Prostate gland (tissue), 2 donors: ENCODE data around the gene SHISAL2A. TPM values are rescaled to one million over a fixed set of nuclear protein-coding genes. Genes with fewer than 3 reads are reported as not detected.

ENCODE experiments used
- DNase-seq: peaks from one replicate; pipeline ENCODE4 v3.0.0-alpha.2; 2019; ENCODE audit warnings: low spot score
- H3K27ac ChIP-seq, 2 donors: fragments of 200-600 bp; sonication (generic); 2 replicates each; pipeline ENCODE4 v1.5.1; 2017 to 2019
- H3K27me3 ChIP-seq: fragments of 200-600 bp; sonication (generic); replicated peaks from 2 replicates; pipeline ENCODE4 v1.5.1; 2019; ENCODE audit not compliant: insufficient read depth
- H3K36me3 ChIP-seq, 2 donors: fragments of 200-600 bp; sonication (generic); 1 replicate in 1 of 2; 2 replicates in 1 of 2; pipeline versions ENCODE4 v1.5.1 to v1.8.1; 2017 to 2019
- H3K4me1 ChIP-seq: fragments of 200-600 bp; sonication (generic); replicated peaks from 2 replicates; pipeline ENCODE4 v1.5.1; 2019
- H3K4me3 ChIP-seq, 2 donors: fragments of 200-600 bp; sonication (generic); 2 replicates each; pipeline ENCODE4 v1.5.1; 2017 to 2019
- H3K9me3 ChIP-seq: fragments of 200-600 bp; sonication (generic); 2 replicates; pipeline ENCODE4 v1.5.1; 2017
- CTCF ChIP-seq, 4 experiments: fragments of 200-600 bp in 2 of 4; fragments of 450-650 bp in 2 of 4; sonication (generic) in 2 of 4; IDR thresholded peaks; 1 replicate in 3 of 4; 2 replicates in 1 of 4; pipeline ENCODE4 v1.5.1; 2016 to 2019; ENCODE audit warnings: antibody characterized with exemption in 4 of 4, mild to moderate bottlenecking in 2 of 4, moderate library complexity in 2 of 4
- POLR2A ChIP-seq: fragments of 450-650 bp; IDR thresholded peaks from one replicate; pipeline ENCODE4 v1.6.1; 2016; ENCODE audit warnings: antibody characterized with exemption, mild to moderate bottlenecking
- POLR2AphosphoS5 ChIP-seq: sonication (generic); formaldehyde crosslinking; IDR thresholded peaks from one replicate; pipeline ENCODE4 v1.6.1; 2017; ENCODE audit warnings: antibody characterized with exemption
- WGBS: methylation state at CpG from one replicate; pipeline ENCODE4 v1.1.5; 2018; 5-methylcytosine and 5-hydroxymethylcytosine counted together
- intact Hi-C: fragments of 100-400 bp; cut with DNase I; formaldehyde crosslinking; loops from one replicate; pipeline ENCODE4 v1.14.2; 2022
- total RNA-seq, 2 donors: library from RNA; depleted of rRNA; stranded (reverse); fragments of >200 nt; gene quantifications; one replicate each; pipeline ENCODE4 v1.1.0, GENCODE V29; 2016

The SHISAL2A gene
- total RNA-seq, 2 donors from 2014 or later: 1.0 to 2.6 TPM

DNA sequence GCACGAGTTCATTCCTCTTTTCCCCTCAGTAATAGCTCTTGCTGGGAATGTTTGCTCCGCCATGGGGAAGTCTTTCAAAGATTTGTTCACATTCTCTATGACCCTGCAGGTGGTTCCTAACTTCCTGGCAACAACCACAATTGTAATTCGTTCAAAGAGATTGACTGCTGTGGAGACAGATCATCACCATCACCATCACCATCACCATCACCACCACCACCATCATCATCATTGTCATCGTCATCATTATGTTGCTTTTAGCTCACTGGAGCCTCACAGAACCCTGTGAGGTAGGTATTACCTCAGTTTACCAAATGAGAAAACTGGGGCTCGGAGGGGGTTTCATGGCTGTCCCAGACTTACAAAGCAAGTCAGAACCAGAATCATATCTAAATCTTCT lies 34.3 kb downstream of the SHISAL2A start:
- Histone ChIP-seq H3K27ac (no peak overlapping the region), H3K36me3 (no peaks in the 10 kb centered on the region), H3K27me3 (no peaks in the 10 kb centered on the region), H3K4me1 (no peaks in the 10 kb centered on the region), H3K9me3 (no peaks in the 10 kb centered on the region), H3K4me3 (no peak overlapping the region)
- intact Hi-C loops: no loop called here
- TF ChIP-seq POLR2A (no peak), CTCF (IDR thresholded peaks at IDR 0.05) (no peak), POLR2AphosphoS5 (no peak)
- DNase-seq: no peak
- WGBS: 87% methylated on average over 5 of the region's 5 CpGs

- Histone ChIP-seq H3K4me1 (no peaks in the 10 kb centered on the region), H3K36me3 (no peaks in the 10 kb centered on the region), H3K9me3 (no peaks in the 10 kb centered on the region), H3K27me3 (no peaks in the 10 kb centered on the region), H3K4me3 (no peak overlapping the region), H3K27ac (no peak overlapping the region)
- TF ChIP-seq POLR2AphosphoS5 (no peak), CTCF (IDR thresholded peaks at IDR 0.05) (no peak), POLR2A (no peak)
- 91% methylated on average over 3 of the region's 3 CpGs for WGBS
- intact Hi-C loops: no loop called here
- DNase-seq: no peak
These were observed 35.0 kb downstream of the SHISAL2A start for GRCh38 chr1:52667984-52668383.

DNA sequence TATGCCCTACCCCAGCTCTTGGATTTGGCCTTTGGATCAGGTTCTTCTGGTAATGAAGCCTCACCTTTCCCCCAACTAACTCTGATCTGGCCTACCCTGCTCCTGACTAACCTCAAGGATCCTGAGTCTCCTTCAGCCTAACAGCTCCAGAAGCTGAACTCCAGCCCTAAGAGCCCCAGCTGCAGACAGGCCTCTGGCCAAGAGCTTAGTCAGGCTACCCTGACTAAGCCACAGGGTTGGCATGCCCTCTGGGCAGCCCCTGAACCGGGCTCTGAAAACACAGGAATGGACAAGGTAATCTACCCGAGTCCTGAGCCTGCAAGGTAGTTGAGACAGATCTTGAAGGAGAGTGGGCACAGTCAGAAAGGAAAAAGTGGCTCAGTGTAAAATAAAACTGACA lies 35.7 kb downstream of the SHISAL2A start:
- TF ChIP-seq POLR2A (no peak), POLR2AphosphoS5 (no peak)

GRCh38 chr1:52669696-52670095 lies 36.7 kb downstream of the SHISAL2A start:
- intact Hi-C loops: no loop called here
- no peak overlapping the region for H3K4me3 ChIP-seq
- WGBS: 96% methylated on average over 1 of the region's 1 CpG
- H3K4me1 ChIP-seq: no peaks in the 10 kb centered on the region
- no peak overlapping the region for H3K27ac ChIP-seq
- no peak for DNase-seq
- H3K36me3 ChIP-seq: no peaks in the 10 kb centered on the region
- TF ChIP-seq CTCF (IDR thresholded peaks at IDR 0.05): no peak
- TF ChIP-seq POLR2A: no peak
- no peaks in the 10 kb centered on the region for H3K9me3 ChIP-seq
- no peaks in the 10 kb centered on the region for H3K27me3 ChIP-seq

More for the DNA sequence above, 35.7 kb downstream of the SHISAL2A start:
- Histone ChIP-seq H3K4me1 (no peaks in the 10 kb centered on the region), H3K9me3 (no peaks in the 10 kb centered on the region), H3K27me3 (no peaks in the 10 kb centered on the region), H3K27ac (no peak overlapping the region), H3K36me3 (no peaks in the 10 kb centered on the region), H3K4me3 (no peak overlapping the region)
- intact Hi-C loops: no loop called here
- 94% methylated on average over 2 of the region's 2 CpGs for WGBS
- no peak for DNase-seq

GRCh38 chr1:52670604-52671003 lies 37.6 kb downstream of the SHISAL2A start:
- Histone ChIP-seq H3K9me3 (no peaks in the 10 kb centered on the region), H3K4me3 (no peak overlapping the region), H3K36me3 (no peaks in the 10 kb centered on the region), H3K4me1 (no peaks in the 10 kb centered on the region), H3K27ac (no peak overlapping the region), H3K27me3 (no peaks in the 10 kb centered on the region)
- intact Hi-C loops: no loop called here
- TF ChIP-seq CTCF (IDR thresholded peaks at IDR 0.05): no peak
- no peak for TF ChIP-seq POLR2AphosphoS5
- no peak for TF ChIP-seq POLR2A
- 52% methylated on average over 2 of the region's 2 CpGs for WGBS
- no peak for DNase-seq
